Loucy (cell line): ENCODE data around the gene BEGAIN.

Experiments
- H2AFZ ChIP-seq: fragments of 200-600 bp; sonication (generic); 2 replicates; pipeline ENCODE4 v1.6.0; 2016; ENCODE audit warnings: antibody characterized with exemption, mild to moderate bottlenecking, low read length, moderate library complexity
- H3F3A ChIP-seq: fragments of 200-600 bp; 2 replicates; pipeline ENCODE4 v1.6.0; 2016; ENCODE audit warnings: antibody characterized with exemption, low read depth, mild to moderate bottlenecking
- H3K27me3 ChIP-seq: fragments of 200-600 bp; sonication (generic); 2 replicates; pipeline ENCODE4 v1.6.1; 2014; ENCODE audit warnings: low read length, mild to moderate bottlenecking; ENCODE audit not compliant: insufficient read depth, poor library complexity, severe bottlenecking
- H3K36me3 ChIP-seq: fragments of 200-600 bp; sonication (generic); 2 replicates; pipeline ENCODE4 v1.6.1; 2016; ENCODE audit warnings: low read length; ENCODE audit not compliant: insufficient read depth
- H3K4me1 ChIP-seq: fragments of 200-600 bp; sonication (generic); 2 replicates; pipeline ENCODE4 v1.5.1; 2014; ENCODE audit warnings: low read length, mild to moderate bottlenecking; ENCODE audit not compliant: insufficient read depth, poor library complexity, severe bottlenecking
- H3K4me2 ChIP-seq: fragments of 200-600 bp; sonication (generic); 2 replicates; pipeline ENCODE4 v1.6.0; 2014; ENCODE audit warnings: antibody characterized with exemption, low read length, low read depth, mild to moderate bottlenecking; ENCODE audit not compliant: poor library complexity, severe bottlenecking
- H3K4me3 ChIP-seq: fragments of 200-600 bp; sonication (generic); 2 replicates; pipeline ENCODE4 v1.5.1; 2014; ENCODE audit warnings: low read length, mild to moderate bottlenecking, mixed read lengths; ENCODE audit not compliant: poor library complexity, severe bottlenecking
- H3K79me2 ChIP-seq: fragments of 200-600 bp; sonication (generic); 2 replicates; pipeline ENCODE4 v1.6.1; 2014; ENCODE audit warnings: low read length; ENCODE audit not compliant: insufficient read depth
- H3K9ac ChIP-seq: fragments of 200-600 bp; sonication (generic); 2 replicates; pipeline ENCODE4 v1.6.0; 2014; ENCODE audit warnings: mild to moderate bottlenecking, low read depth, low read length, moderate library complexity; ENCODE audit not compliant: poor library complexity, severe bottlenecking
- H3K9me2 ChIP-seq: fragments of 200-600 bp; sonication (generic); replicated peaks from 2 replicates; pipeline ENCODE4 v1.6.1; 2016; ENCODE audit warnings: low read depth, low read length, mixed read lengths
- H3K9me3 ChIP-seq: fragments of 200-600 bp; sonication (generic); 2 replicates; pipeline ENCODE4 v1.6.1; 2014; ENCODE audit warnings: mild to moderate bottlenecking, antibody characterized with exemption, low read length, low read depth; ENCODE audit not compliant: insufficient read depth
- H4K20me1 ChIP-seq: fragments of 200-600 bp; sonication (generic); 2 replicates; pipeline ENCODE4 v1.6.0; 2014; ENCODE audit warnings: antibody characterized with exemption, low read length, mild to moderate bottlenecking; ENCODE audit not compliant: insufficient read depth, poor library complexity, severe bottlenecking
- EZH2phosphoT487 ChIP-seq: fragments of 200-600 bp; IDR thresholded peaks from 2 replicates; pipeline ENCODE4 v1.6.1; 2018; ENCODE audit warnings: antibody characterized with exemption, mild to moderate bottlenecking, moderate library complexity, borderline replicate concordance
- TF ChIP-seq, protein P1 (sequence below): fragments of 200-600 bp; sonication (generic); conservative IDR thresholded peaks from 2 replicates; pipeline ENCODE4 v1.5.1; 2014; ENCODE audit warnings: mild to moderate bottlenecking, antibody characterized with exemption, low read length

BEGAIN gene

DNA sequence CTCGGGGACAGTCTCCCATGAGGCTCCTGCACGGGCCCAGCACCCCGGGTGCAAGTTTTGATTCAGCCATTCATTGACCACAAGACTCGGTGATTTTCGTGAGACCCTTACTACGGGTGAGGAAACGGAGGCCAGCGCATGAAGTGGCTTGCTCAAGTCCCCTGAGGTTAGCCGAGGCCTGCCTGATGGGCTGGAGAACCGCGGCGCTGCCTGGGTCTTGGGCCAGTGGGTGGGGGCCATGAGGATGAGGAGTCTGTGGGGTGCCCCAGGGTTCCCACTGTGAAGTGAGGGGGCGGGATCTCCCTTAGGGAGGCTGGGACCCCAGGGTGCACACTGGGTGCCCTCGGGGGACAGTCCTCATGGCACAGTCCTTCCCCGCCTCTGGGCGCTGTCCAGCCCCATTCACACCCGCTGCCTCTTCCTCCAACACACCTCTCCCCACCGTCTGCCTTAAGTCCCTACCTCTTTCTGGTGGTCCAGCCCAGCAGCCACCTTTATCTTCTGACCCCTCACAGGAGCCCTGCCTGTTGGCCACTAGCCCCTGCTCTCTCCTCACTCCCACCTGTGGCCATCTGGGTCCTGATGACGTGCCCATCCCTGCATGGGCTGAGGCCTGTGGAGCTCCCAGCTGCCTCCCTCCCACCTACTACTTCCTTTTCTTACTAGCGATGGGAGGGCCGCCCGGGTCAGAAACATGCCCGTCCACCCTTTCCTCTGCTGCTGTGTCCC, 16.3 kb downstream of the BEGAIN start:
- no peak overlapping the region for H2AFZ ChIP-seq
- no peak overlapping the region for H3K4me2 ChIP-seq
- no peaks in the 10 kb centered on the region for H4K20me1 ChIP-seq
- H3K9me3 ChIP-seq: no peaks in the 10 kb centered on the region
- peaks cover 60% of the 10 kb centered on the region for H3K4me1 ChIP-seq
- no peak for TF ChIP-seq EZH2phosphoT487
- TF ChIP-seq, protein P1, sequence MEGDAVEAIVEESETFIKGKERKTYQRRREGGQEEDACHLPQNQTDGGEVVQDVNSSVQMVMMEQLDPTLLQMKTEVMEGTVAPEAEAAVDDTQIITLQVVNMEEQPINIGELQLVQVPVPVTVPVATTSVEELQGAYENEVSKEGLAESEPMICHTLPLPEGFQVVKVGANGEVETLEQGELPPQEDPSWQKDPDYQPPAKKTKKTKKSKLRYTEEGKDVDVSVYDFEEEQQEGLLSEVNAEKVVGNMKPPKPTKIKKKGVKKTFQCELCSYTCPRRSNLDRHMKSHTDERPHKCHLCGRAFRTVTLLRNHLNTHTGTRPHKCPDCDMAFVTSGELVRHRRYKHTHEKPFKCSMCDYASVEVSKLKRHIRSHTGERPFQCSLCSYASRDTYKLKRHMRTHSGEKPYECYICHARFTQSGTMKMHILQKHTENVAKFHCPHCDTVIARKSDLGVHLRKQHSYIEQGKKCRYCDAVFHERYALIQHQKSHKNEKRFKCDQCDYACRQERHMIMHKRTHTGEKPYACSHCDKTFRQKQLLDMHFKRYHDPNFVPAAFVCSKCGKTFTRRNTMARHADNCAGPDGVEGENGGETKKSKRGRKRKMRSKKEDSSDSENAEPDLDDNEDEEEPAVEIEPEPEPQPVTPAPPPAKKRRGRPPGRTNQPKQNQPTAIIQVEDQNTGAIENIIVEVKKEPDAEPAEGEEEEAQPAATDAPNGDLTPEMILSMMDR: no peak
- H3K9me2 ChIP-seq: no peaks in the 10 kb centered on the region
- H3K4me3 ChIP-seq: no peak overlapping the region
- no peaks in the 10 kb centered on the region for H3K36me3 ChIP-seq
- H3K9ac ChIP-seq: no peak overlapping the region
- H3K79me2 ChIP-seq: peaks cover 25% of the 10 kb centered on the region
- peaks cover 2% of the 10 kb centered on the region; the same call in 1 of the 2 replicates for H3F3A ChIP-seq
- peaks cover 7% of the 10 kb centered on the region for H3K27me3 ChIP-seq

DNA sequence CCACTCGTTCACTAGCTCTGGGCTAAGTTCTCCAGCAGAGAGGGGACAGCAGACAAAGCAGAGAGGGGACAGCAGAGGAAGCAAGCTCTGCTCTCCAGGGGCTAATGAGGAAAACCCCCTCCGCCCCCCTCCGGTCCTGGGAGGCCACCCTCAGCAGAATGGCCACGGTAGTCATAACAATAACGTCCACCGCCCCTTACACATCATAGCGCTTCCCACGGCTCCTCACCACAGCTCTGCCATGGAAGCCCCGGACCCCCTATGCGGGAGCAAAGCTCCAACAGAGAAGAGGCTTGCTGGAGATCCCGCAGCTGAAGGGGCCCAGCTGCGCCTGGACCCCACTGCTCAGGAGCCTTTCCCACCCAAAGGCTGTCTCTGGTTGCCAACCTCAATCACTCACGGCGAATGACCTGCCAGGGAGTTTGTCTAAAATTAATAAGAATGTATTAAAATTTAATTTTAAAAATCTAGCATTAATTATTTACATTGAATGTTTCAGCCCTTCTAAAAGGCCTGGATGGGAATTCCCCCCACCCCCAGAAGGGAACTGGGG, 17.4 kb downstream of the BEGAIN start:
- peaks cover 54% of the 10 kb centered on the region for H3K4me1 ChIP-seq
- H3K79me2 ChIP-seq: peaks cover 24% of the 10 kb centered on the region
- no peaks in the 10 kb centered on the region for H3K36me3 ChIP-seq
- H2AFZ ChIP-seq: no peak overlapping the region
- peaks cover 7% of the 10 kb centered on the region for H3K27me3 ChIP-seq
- H3K4me3 ChIP-seq: no peak overlapping the region
- H3K9me3 ChIP-seq: no peaks in the 10 kb centered on the region
- H3K4me2 ChIP-seq: peak overlapping the region; percentile 96
- H3K9ac ChIP-seq: no peak overlapping the region
- no peaks in the 10 kb centered on the region for H4K20me1 ChIP-seq
- no peaks in the 10 kb centered on the region for H3K9me2 ChIP-seq
- TF ChIP-seq, protein P1: no peak
- no peak for TF ChIP-seq EZH2phosphoT487
- H3F3A ChIP-seq: peaks cover 2% of the 10 kb centered on the region; the same call in 1 of the 2 replicates

DNA sequence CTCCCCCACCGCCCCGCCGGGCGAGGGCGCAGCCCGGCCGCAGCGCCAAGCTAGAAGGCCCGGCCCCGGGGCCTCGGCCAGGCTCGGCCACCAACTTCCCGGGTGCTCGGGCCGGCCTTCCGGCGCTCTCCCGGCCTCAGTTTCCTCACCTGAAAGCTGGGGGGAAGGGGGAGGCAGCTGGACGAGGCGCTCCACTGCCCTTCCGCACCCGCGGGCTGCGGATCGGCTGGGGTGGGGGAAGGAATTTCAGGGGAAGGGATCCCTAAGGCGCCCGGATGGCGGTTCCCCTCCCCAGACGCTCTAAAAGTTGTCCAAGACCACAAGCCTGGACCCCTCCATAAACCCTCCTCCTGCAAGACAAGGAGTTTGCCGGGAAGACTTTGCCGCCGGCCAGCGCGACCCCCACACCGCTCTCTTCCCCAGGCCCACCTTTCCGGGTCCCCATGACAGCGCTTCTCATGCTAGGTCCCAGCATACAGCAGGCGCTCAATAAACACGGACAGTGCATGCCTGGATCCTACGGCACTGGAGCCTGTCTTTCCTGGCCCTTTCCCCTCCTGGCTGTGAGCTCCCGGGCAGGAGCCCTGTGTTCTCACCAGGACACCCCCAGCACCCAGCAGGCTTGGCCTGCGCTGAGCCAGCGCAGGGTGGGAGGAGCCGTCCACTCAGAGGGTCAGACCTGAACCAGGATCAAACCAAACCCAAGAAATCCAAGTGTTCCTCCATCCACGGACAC, 18.1 kb downstream of the BEGAIN start:
- no peaks in the 10 kb centered on the region for H4K20me1 ChIP-seq
- TF ChIP-seq, protein P1: no peak
- TF ChIP-seq EZH2phosphoT487: no peak

More for the DNA sequence above, 18.1 kb downstream of the BEGAIN start:
- H3K4me2 ChIP-seq: peak overlapping the region; percentile 96
- peak overlapping the region; percentile 74 for H3K4me3 ChIP-seq
- no peak overlapping the region for H3K9ac ChIP-seq
- peaks cover 48% of the 10 kb centered on the region for H3K4me1 ChIP-seq
- no peak overlapping the region for H2AFZ ChIP-seq
- H3K9me2 ChIP-seq: no peaks in the 10 kb centered on the region
- H3F3A ChIP-seq: peaks cover 2% of the 10 kb centered on the region; the same call in 1 of the 2 replicates
- H3K36me3 ChIP-seq: no peaks in the 10 kb centered on the region
- no peaks in the 10 kb centered on the region for H3K9me3 ChIP-seq
- H3K27me3 ChIP-seq: peaks cover 7% of the 10 kb centered on the region
- H3K79me2 ChIP-seq: peaks cover 18% of the 10 kb centered on the region
